OCI-LY3 (cell line): Measurements from ENCODE around the gene TPCN1.

Source experiments
- H2AFZ ChIP-seq: fragments of 200-600, 300-600 bp; shearing (Covaris generic); 2 replicates; pipeline ENCODE4 v1.6.0; 2014; ENCODE audit warnings: antibody characterized with exemption, low read depth, low read length
- H3K27ac ChIP-seq: fragments of 200-600, 300-600 bp; sonication (generic); 2 replicates; pipeline ENCODE4 v1.5.1; 2014; ENCODE audit warnings: mild to moderate bottlenecking, low read length, moderate library complexity, mixed read lengths
- H3K27me3 ChIP-seq: fragments of 200-600, 300-600 bp; sonication (generic); 2 replicates; pipeline ENCODE4 v1.6.1; 2014; ENCODE audit warnings: low read depth, low read length, mixed read lengths
- H3K36me3 ChIP-seq: fragments of 200-600, 300-600 bp; sonication (generic); replicated peaks from 2 replicates; pipeline ENCODE3; 2014; ENCODE audit warnings: low read depth, low read length, mixed read lengths
- H3K4me1 ChIP-seq: fragments of 300-600, 200-600 bp; sonication (generic); 2 replicates; pipeline ENCODE4 v1.6.1; 2014; ENCODE audit warnings: low read length, mixed read lengths
- H3K4me2 ChIP-seq: fragments of 200-600, 300-600 bp; sonication (generic); 2 replicates; pipeline ENCODE4 v1.6.1; 2014; ENCODE audit warnings: low read length, mixed read lengths
- H3K4me3 ChIP-seq: fragments of 300-600, 200-600 bp; sonication (generic); 2 replicates; pipeline ENCODE4 v1.5.1; 2014; ENCODE audit warnings: antibody characterized with exemption, mild to moderate bottlenecking, low read length, moderate library complexity
- H3K79me2 ChIP-seq: fragments of 300-600, 200-600 bp; shearing (Covaris generic); 2 replicates; pipeline ENCODE4 v1.6.1; 2014; ENCODE audit warnings: mild to moderate bottlenecking, low read length, mixed read lengths
- H3K9ac ChIP-seq: fragments of 300-600, 200-600 bp; shearing (Covaris generic); 2 replicates; pipeline ENCODE4 v1.6.0; 2014; ENCODE audit warnings: mild to moderate bottlenecking, low read length, moderate library complexity
- H3K9me3 ChIP-seq: fragments of 200-600, 300-600 bp; shearing (Covaris generic); 2 replicates; pipeline ENCODE4 v1.6.1; 2014; ENCODE audit warnings: low read length, mixed read lengths; ENCODE audit not compliant: insufficient read depth
- H4K20me1 ChIP-seq: fragments of 200-600, 300-600 bp; sonication (generic); 2 replicates; pipeline ENCODE4 v1.6.1; 2016; ENCODE audit warnings: low read length, mixed read lengths; ENCODE audit not compliant: insufficient read depth
- EZH2phosphoT487 ChIP-seq: fragments of 200-600 bp; shearing (Covaris generic); IDR thresholded peaks from 2 replicates; pipeline ENCODE4 v1.6.1; 2018; ENCODE audit warnings: antibody characterized with exemption, mixed run types, low read depth
- TF ChIP-seq, protein P1 (sequence below): fragments of 200-600, 300-600 bp; sonication (generic); IDR thresholded peaks from 2 replicates; pipeline ENCODE4 v1.5.1; 2014; ENCODE audit warnings: antibody characterized with exemption, low read length, low read depth

The TPCN1 gene

DNA sequence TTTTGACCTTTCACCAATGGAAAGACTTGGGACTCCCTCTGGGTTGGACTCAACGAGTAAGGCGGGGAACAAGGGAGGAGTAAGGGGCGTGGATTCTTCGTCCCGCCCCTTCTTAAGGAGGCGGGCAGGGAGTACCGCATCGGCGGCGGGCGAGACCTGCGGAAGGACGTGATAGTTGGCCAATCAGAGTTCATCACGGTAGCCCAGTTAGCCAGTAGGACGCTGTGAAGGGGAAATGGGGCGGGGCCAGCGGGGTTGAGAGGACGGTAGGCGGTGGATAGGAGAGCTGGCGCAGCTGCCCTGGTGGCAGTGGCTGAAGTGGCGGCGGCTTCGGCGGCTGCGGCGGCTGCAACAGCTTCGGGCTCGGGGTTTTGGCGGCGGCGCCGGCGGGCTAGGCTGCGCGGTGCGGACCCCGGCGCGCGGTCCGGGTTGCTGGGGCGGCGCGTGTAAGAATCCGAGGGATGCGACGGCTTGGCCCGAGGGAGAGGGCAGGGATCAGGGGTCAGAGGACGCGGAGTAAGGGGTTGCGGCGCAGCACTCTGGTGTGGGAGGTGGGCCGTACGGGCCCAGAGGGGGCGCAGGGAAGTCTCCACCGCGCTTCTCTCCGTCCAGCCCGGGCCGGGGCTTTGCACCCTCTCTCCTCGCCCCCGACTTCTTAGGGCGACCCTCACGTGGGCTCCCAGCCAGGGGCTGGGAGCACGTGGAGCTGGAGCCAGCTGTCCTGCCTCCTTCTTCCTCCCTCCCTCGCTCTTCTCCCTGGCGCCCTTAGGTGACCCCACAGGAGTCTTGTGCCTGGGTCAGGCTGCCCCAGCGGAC lies at the start of gene TPCN1:
Gene TPCN1 (plus strand): TSS at position 284 of the 816 bp plus-strand sequence. CDS start 5,389 bp downstream, outside the sequence.
- Histone ChIP-seq H3K27me3 (no peaks in the 10 kb centered on the region; the same call in 1 of the 2 replicates), H4K20me1 (no peaks in the 10 kb centered on the region), H3K4me2 (peak within 1 kb of the TSS; percentile 98), H3K79me2 (peaks cover 27% of the 10 kb centered on the region), H3K9ac (peak within 1 kb of the TSS; percentile 85), H2AFZ (peak within 1 kb of the TSS; percentile 72), H3K27ac (peak within 1 kb of the TSS; percentile 51), H3K9me3 (no peaks in the 10 kb centered on the region), H3K4me3 (peak within 1 kb of the TSS; percentile 93), H3K36me3 (no peaks in the 10 kb centered on the region), H3K4me1 (peaks cover 23% of the 10 kb centered on the region)
- TF ChIP-seq, protein P1, sequence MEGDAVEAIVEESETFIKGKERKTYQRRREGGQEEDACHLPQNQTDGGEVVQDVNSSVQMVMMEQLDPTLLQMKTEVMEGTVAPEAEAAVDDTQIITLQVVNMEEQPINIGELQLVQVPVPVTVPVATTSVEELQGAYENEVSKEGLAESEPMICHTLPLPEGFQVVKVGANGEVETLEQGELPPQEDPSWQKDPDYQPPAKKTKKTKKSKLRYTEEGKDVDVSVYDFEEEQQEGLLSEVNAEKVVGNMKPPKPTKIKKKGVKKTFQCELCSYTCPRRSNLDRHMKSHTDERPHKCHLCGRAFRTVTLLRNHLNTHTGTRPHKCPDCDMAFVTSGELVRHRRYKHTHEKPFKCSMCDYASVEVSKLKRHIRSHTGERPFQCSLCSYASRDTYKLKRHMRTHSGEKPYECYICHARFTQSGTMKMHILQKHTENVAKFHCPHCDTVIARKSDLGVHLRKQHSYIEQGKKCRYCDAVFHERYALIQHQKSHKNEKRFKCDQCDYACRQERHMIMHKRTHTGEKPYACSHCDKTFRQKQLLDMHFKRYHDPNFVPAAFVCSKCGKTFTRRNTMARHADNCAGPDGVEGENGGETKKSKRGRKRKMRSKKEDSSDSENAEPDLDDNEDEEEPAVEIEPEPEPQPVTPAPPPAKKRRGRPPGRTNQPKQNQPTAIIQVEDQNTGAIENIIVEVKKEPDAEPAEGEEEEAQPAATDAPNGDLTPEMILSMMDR: no peak
- TF ChIP-seq EZH2phosphoT487: no peak

DNA sequence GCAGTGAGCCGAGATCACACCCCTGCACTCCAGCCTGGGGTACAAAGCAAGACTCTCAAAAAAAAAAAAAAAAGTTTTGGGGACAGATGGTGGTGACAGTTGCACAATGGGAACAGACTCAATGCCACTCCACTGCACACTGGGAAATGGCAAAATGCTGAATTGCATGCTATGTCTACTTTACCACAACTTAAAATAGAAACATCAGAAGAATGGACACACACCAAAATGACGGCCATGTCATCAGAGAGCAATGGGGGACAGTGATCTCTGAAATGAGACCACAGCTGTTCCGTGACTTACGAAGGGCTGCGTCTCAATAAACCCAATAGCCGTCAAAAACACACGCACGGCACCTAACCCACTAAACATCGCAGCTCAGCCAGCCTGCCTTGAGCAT lies 49.7 kb upstream of the TPCN1 start:
- TF ChIP-seq EZH2phosphoT487: no peak
- TF ChIP-seq, protein P1: no peak
- Histone ChIP-seq H3K79me2 (no peaks in the 10 kb centered on the region), H3K27ac (peak overlapping the region; percentile 90), H3K4me2 (peak overlapping the region; percentile 42; the same call in 1 of the 2 replicates), H3K36me3 (peaks cover 48% of the 10 kb centered on the region), H3K9me3 (peaks cover 4% of the 10 kb centered on the region; the same call in 1 of the 2 replicates), H3K4me3 (no peak overlapping the region), H3K27me3 (no peaks in the 10 kb centered on the region), H4K20me1 (no peaks in the 10 kb centered on the region), H2AFZ (no peak overlapping the region), H3K4me1 (peaks cover 49% of the 10 kb centered on the region), H3K9ac (no peak overlapping the region)

DNA sequence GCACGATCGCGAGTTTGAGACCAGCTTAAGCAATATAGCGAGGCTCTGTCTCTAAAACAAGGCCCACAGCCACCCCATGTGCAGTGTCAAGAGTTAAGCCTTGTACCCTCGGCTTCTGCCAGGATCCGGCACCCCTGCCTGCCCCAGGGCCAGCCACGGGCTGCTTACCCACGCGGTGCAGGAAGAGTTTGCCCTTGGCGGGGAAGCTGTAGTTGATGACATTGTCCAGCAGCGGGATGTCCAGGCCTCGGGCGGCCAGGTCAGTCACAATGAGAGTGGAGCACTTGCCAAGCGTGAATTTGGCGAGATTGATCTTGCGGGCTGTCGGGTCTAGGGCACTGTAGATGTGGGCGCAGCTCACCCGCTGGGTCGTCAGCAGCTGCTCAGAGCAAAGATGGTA lies 49.1 kb upstream of the TPCN1 start:
- Histone ChIP-seq H3K4me2 (no peak overlapping the region), H3K27me3 (no peaks in the 10 kb centered on the region), H3K4me1 (peaks cover 49% of the 10 kb centered on the region), H3K4me3 (no peak overlapping the region), H4K20me1 (no peaks in the 10 kb centered on the region), H3K27ac (peak overlapping the region; percentile 90), H3K79me2 (no peaks in the 10 kb centered on the region), H3K36me3 (peaks cover 51% of the 10 kb centered on the region), H3K9ac (peak overlapping the region; percentile 52; the same call in 1 of the 2 replicates), H2AFZ (no peak overlapping the region), H3K9me3 (peaks cover 4% of the 10 kb centered on the region; the same call in 1 of the 2 replicates)
- TF ChIP-seq, protein P1: no peak
- no peak for TF ChIP-seq EZH2phosphoT487

DNA sequence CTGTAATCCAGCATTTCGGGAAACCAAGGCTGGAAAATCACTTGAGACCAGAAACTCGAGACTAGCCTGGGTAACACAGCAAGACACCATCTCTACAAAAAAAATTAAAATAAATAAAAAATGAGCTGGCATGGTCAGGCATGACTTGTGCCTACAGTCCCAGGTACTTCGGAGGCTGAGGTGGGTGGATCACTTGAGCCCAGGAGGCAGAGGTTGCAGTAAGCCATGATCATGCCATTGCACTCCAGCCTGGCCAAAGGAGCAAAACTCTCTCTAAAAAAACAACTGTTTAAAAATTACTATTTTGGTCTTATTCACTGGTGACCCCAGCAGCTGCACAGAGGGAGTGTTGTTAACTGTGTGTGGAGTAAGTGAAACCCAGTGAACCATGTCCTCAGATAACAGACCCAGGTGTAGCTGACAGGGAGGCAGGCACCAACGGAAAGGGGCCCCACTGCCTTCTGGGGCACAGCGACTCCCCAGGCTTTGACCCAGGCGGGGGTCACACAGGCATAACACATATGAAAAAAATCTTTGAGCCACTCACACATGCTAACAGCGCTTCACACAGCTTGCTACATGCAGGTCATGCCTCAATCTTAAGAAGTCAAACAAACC lies 48.1 kb upstream of the TPCN1 start:
- H3K36me3 ChIP-seq: peaks cover 60% of the 10 kb centered on the region

More for the DNA sequence above, 48.1 kb upstream of the TPCN1 start:
- peak overlapping the region; percentile 38 for H3K4me2 ChIP-seq
- peak overlapping the region; percentile 52 for H3K9ac ChIP-seq
- no peaks in the 10 kb centered on the region for H3K79me2 ChIP-seq
- no peak overlapping the region for H2AFZ ChIP-seq
- no peaks in the 10 kb centered on the region for H3K27me3 ChIP-seq
- H3K27ac ChIP-seq: peak overlapping the region; percentile 90
- H4K20me1 ChIP-seq: no peaks in the 10 kb centered on the region
- no peak for TF ChIP-seq EZH2phosphoT487
- peaks cover 49% of the 10 kb centered on the region for H3K4me1 ChIP-seq
- peaks cover 4% of the 10 kb centered on the region; the same call in 1 of the 2 replicates for H3K9me3 ChIP-seq
- H3K4me3 ChIP-seq: no peak overlapping the region
